Measurements from ENCODE around the gene SRSF2.
"Not testable (repeated sequence)": the region's sequence is repeated elsewhere in the genome, so short reads cannot be mapped to it uniquely, and the experiment has no call there.

SRSF2 gene

GRCh38 chr17:76737676-76738467 is 741 bp upstream of the SRSF2 start, which contains the start of gene MFSD11:
TSS of gene MFSD11 (plus strand) at chr17:76738119. CDS start at chr17:76738353, 234 bp downstream.
- peak; percentile 80 for DNase-seq

- DNase-seq: peak; percentile 31
These were observed 616 bp downstream of the SRSF2 start for GRCh38 chr17:76736349-76737081.

GRCh38 chr17:76735586-76736348 is 1.4 kb downstream of the SRSF2 start:
- DNase-seq: no peak

DNA sequence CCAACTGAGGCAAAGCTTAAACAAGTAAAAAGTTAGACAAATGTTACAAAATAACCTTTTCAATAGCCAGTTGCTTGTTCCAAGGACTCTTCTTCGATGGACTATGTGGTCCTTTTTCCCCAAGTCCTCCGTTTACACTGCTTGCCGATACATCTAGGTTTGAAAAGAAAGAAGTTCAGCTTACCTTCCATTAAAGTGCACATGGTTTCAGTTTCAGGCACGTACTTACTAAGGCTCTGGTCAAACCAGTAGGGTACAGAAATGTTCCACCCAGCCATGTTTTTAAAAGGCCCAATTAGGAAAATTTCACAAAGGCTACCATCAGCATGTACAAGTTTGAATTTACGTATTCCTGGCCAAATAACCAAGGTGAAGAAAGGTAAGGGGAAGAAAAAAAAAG is 2.1 kb downstream of the SRSF2 start:
- no peak for DNase-seq

GRCh38 chr17:76734080-76734840 is 2.9 kb downstream of the SRSF2 start:
- DNase-seq: no peak

DNA sequence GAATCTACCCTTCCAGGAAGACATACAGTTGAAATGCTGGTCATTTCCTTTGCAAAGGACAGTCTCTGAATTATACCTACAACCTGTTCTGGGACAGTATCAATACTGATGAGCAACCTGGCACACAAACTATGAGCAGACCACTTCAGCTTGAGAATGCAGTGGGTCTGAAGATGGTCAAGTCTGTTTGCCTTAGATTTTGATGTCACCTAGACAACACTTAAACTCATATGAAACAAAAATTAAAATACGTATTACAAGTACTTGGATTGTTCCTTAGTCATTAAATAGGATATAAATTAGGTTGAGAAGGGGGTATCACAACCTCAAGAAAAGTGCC is 3.5 kb downstream of the SRSF2 start:
- DNase-seq: no peak

DNA sequence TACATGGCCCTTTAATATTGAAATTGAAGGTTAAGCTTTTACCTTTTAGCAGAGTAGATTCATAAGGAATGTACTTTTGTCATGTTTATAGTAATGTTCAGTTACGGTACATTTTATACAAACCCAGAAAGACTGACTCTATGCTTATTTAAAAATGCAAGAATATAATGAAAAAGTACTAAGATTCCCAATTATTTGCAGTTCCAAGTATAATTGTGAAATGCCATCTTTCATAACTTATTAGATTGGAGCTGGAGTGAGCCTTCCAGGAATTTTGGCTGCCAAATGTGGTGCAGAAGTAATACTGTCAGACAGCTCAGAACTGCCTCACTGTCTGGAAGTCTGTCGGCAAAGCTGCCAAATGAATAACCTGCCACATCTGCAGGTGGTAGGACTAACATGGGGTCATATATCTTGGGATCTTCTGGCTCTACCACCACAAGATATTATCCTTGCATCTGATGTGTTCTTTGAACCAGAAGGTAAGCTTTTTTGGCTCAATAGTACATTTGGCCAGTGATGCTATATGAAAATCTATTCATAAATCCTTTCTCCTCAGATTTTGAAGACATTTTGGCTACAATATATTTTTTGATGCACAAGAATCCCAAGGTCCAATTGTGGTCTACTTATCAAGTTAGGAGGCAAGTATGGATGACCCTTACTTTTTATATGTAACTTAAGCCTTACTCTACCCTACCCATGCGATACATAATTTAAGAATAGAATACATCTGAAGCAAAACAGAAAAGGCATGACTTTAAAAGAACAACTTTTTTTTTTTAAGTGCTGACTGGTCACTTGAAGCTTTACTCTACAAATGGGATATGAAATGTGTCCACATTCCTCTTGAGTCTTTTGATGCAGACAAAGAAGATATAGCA is 4.2 kb downstream of the SRSF2 start:
- DNase-seq: no peak

- DNase-seq: not testable (repeated sequence)
These were observed 5.1 kb downstream of the SRSF2 start for GRCh38 chr17:76731800-76732733.

GRCh38 chr17:76727745-76728456 is 9.2 kb downstream of the SRSF2 start:
- no peak for DNase-seq

DNA sequence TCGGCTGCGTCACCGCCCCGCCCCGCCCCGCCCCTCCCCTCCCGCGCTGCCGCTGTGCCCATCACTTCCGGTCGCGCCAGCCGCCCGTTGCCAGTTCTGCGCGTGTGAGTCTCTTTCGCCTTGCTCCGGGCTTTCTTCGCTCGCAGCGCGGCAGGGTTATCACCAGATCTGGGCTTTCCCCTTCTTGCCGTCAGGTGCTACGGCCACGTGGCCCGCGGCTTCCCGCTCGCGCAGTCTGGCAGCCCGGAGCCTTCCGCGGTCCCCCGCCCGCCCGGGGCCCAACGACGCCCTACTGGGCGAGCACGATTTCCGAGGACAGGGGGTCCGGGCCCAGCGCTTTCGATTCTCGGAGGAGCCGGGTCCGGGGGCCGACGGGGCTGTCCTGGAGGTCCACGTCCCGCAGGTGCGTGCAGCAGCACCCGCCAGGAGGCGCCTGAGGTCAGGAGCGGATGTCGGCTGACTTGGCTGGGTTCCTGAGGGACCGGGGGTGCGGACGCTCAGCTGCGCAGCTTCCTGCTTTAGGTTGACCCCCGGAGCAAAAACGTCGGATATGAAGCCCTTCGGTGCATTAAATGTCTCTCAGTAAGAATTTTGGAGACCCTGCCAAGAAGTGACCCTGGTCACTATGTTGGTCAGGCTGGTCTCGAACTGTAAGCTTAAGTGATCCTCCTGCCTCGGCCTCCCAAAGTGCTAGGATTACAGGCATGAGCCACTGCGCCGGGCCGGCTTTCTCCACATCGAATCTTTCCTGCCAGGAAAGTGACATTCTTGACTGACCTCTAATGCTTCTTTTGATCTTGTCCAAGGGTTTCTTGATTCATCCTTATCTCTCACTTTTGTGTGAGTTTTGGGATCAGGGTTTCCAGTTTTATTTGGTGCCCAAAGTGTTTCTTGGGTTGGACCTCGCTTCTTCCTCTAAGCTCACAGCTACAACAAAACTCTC is 10.1 kb downstream of the SRSF2 start, which contains the start of gene METTL23:
Gene METTL23 (plus strand): TSS at position 64 of the 943 bp plus-strand sequence. CDS start 2,872 bp downstream, outside the sequence.
- peak; percentile 22 for DNase-seq

- DNase-seq: peak; percentile 95
These were observed 10.8 kb downstream of the SRSF2 start, which contains the start of gene JMJD6 for GRCh38 chr17:76726231-76726775. TSS of gene JMJD6 (minus strand) at chr17:76726606. CDS start at chr17:76726475, 131 bp downstream.

DNA sequence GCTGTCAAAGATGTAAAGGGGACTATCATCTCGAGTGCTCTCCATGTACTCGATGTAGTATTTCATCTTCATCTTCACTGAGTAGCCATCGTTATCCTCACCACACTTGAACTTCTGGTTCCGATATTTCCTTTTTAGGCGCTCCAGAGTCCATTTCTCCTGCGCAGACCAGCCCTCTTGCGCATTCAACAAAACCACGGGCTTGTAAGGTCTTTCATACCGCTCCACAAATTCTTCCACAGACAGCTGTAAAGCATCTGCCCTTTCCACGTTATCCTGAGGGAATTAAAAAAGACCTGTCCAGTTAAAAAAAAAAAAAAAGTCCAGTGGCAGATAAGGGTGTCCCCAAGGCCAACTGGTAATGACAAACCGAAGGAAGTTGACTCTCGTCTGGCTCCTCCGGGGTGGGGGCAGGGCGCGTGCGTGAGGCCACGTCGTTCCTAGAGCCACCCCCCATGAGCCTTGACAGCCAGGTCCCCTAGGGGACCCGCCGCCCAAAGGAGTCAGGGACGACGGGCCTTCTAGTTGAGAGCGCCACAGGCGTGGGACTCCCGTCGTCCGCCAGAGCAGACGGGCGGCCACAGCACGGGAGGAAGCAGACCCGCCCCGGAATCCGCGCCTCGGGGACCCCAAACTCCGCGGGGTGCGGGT is 11.4 kb downstream of the SRSF2 start:
- DNase-seq: no peak

GRCh38 chr17:76723812-76724211 is 13.3 kb downstream of the SRSF2 start:
- DNase-seq: no peak

GRCh38 chr17:76722977-76723376 is 14.2 kb downstream of the SRSF2 start:
- DNase-seq: not testable (repeated sequence)

- no peak for DNase-seq
These were observed 14.9 kb downstream of the SRSF2 start for GRCh38 chr17:76722279-76722678.

GRCh38 chr17:76721463-76721862 is 15.7 kb downstream of the SRSF2 start:
- no peak for DNase-seq

- DNase-seq: no peak
These were observed 16.2 kb downstream of the SRSF2 start for GRCh38 chr17:76720941-76721340.

Data from NCI-H1436 treated with DMSO at 0.1 percent for 48 hours (cell line).